Mammary epithelial cell (primary cell): Measurements from ENCODE around the gene STRN3.

Source experiments
- CTCF ChIP-seq, 2 donors: IDR thresholded peaks in 1 of 2; conservative IDR thresholded peaks in 1 of 2; 2 replicates each; pipeline ENCODE4 v1.5.1; 2011 to 2012; ENCODE audit warnings: inconsistent platforms in 2 of 2, low read length in 2 of 2, mild to moderate bottlenecking in 2 of 2, control low read depth in 1 of 2, low read depth in 1 of 2; ENCODE audit not compliant: insufficient read depth in 1 of 2; ENCODE audit errors: extremely low read depth in 1 of 2
- EZH2 ChIP-seq: IDR thresholded peaks from 2 replicates; pipeline ENCODE4 v1.6.1; 2012; ENCODE audit warnings: low read length, inconsistent platforms, borderline replicate concordance

- TF ChIP-seq CTCF (conservative IDR thresholded peaks at IDR 0.05 in 1 of 2, IDR thresholded peaks at IDR 0.05 in 1 of 2; ENCODE audit: extremely low read depth in 1 of 2, insufficient read depth in 1 of 2, low read depth in 1 of 2, low read length in 2 of 2) (no peak), EZH2 (no peak)
These were observed 68.3 kb downstream of the STRN3 start for GRCh38 chr14:30957813-30958370.
